HG03060 (cell line): Measurements from ENCODE around the gene AZU1.
"Not testable (repeated sequence)": the region's sequence is repeated elsewhere in the genome, so short reads cannot be mapped to it uniquely, and the experiment has no call there.

Experiments used
- ATAC-seq: cut with Tn5 transposase; IDR thresholded peaks from one replicate; pipeline ENCODE4 v1.9.1; 2021; ENCODE audit warnings: low read depth, moderate number of reproducible peaks; ENCODE audit not compliant: unreplicated experiment

Gene AZU1

DNA sequence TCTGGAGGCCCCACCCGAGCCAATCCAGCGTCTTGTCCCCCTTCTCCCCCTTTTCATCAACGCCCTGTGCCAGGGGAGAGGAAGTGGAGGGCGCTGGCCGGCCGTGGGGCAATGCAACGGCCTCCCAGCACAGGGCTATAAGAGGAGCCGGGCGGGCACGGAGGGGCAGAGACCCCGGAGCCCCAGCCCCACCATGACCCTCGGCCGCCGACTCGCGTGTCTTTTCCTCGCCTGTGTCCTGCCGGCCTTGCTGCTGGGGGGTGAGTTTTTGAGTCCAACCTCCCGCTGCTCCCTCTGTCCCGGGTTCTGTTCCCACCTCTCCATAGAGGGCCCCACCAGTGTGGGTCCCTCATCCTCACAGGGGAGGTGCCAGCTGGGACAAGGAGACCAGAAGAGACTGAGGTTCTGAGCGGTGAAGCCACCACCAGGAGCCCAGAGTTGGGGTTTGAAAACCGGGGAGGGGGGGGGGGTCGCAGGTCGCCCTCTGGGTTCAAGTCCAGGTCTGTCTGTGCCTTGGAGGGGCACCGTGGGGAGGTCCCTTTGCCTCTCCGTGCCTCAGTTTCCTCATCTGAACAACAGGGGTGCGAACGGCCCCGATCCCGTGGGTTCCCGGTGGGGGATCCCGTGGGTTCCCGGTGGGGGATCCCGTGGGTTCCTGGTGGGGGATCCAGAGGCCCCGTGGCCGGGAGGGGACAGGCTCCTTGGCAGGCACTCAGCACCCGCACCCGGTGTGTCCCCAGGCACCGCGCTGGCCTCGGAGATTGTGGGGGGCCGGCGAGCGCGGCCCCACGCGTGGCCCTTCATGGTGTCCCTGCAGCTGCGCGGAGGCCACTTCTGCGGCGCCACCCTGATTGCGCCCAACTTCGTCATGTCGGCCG, 24.7 kb downstream of the AZU1 start, which contains the start of gene ELANE:
Gene ELANE, plus strand, starts transcription at position 168 of the 878 bp plus-strand sequence. Its CDS starts 26 bp downstream, at position 194.
- no peak for ATAC-seq

DNA sequence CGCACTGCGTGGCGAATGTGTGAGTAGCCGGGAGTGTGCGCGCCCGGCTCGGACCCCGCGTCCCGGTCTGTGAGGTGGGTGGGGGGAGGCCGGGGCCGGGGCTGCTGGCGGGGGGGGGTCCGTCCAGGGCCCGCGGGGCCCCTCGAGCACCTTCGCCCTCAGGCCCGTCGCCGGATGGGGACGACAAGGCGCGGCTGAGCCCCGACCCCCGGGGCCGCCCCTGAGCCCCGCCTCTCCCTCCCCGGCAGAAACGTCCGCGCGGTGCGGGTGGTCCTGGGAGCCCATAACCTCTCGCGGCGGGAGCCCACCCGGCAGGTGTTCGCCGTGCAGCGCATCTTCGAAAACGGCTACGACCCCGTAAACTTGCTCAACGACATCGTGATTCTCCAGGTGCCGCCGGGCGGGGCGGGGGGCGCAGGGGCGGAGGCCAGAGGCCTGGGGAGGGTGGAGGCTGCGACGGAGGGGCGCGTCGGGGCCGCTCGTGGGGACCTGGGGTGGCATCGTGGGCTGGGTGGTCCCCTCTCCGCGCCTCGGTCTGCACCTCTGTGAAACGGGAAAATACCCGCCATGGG, 25.5 kb downstream of the AZU1 start:
- ATAC-seq, result no peak

DNA sequence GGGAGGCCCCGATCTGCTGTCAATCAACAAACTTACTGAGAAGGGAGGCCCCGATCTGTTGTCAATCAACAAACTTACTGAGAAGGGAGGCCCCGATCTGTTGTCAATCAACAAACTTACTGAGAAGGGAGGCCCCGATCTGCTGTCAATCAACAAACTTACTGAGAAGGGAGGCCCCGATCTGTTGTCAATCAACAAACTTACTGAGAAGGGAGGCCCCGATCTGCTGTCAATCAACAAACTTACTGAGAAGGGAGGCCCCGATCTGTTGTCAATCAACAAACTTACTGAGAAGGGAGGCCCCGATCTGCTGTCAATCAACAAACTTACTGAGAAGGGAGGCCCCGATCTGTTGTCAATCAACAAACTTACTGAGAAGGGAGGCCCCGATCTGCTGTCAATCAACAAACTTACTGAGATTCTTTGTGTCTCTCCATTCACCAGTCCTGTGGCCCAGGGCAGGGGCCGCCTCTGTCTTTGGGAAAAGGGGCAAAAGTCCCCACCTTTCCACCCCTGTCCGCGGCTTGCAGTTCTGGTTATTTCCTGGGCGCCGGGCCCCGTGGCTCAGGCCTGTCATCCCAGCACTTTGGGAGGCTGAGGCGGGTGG, 26.1 kb downstream of the AZU1 start:
- ATAC-seq, result not testable (repeated sequence)

DNA sequence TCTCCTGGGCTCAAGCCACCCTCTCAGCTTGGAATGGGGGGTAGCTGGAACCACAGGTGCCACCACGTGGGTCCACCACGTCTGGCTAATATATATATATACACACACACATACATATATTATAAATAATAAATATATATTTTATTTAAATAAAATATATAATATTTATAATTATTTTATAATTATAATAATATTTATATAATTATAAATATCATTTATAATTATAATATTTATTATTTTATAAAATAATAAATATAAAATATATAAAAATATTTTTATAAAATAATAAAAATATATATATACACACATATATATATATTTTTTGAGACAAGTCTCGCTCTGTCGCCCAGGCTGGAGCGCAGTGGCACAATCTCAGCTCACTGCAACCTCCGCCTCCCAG, 26.9 kb downstream of the AZU1 start:
- ATAC-seq, result no peak

DNA sequence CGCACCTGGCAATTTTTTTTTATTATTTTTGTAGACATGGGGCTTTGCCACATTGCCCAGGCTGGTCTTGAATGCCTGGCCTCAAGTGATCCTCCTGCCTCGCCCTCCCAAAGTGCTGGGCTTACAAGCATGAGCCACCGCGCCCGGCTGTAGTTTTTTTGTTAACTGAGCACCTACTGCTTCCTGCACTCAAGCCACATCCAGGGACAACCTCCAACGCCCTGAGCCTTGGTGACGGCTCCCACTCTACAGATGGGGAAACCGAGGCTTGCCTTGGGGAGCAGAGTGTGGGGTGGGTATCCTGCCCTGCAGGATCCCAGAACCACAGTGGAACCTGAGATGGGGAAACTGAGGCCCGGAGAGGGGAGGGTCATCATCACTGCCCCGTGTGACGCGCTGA, 27.5 kb downstream of the AZU1 start:
- ATAC-seq, result no peak

DNA sequence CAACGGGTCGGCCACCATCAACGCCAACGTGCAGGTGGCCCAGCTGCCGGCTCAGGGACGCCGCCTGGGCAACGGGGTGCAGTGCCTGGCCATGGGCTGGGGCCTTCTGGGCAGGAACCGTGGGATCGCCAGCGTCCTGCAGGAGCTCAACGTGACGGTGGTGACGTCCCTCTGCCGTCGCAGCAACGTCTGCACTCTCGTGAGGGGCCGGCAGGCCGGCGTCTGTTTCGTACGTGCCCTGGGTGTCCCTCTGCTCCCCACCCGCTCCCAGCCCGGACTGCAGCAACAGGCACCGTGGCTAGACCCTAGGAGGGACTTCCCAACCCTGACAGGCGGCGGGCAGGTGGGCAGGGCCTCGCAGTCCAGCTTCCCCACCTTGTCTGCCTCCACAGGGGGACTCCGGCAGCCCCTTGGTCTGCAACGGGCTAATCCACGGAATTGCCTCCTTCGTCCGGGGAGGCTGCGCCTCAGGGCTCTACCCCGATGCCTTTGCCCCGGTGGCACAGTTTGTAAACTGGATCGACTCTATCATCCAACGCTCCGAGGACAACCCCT, 28.0 kb downstream of the AZU1 start:
- ATAC-seq, result no peak

DNA sequence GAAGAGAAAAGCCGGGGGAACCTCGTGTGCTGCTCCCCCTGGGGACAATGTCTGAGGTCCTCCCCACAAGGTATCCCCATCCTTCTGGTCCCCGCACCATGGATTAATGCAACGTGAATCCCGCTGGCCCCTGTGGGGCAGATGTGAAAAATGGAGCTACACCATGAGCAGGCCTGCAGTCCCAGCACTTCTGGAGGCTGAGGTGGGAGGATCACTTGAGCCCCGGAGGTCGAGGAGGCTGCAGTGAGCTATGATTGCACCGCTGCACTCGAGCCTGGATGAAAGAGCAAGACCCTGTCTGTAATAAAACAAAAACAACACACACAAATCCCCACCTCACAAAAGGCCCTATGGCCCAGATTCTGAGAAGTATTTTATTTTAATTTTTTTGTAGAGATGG, 30.6 kb downstream of the AZU1 start:
- ATAC-seq, result no peak

DNA sequence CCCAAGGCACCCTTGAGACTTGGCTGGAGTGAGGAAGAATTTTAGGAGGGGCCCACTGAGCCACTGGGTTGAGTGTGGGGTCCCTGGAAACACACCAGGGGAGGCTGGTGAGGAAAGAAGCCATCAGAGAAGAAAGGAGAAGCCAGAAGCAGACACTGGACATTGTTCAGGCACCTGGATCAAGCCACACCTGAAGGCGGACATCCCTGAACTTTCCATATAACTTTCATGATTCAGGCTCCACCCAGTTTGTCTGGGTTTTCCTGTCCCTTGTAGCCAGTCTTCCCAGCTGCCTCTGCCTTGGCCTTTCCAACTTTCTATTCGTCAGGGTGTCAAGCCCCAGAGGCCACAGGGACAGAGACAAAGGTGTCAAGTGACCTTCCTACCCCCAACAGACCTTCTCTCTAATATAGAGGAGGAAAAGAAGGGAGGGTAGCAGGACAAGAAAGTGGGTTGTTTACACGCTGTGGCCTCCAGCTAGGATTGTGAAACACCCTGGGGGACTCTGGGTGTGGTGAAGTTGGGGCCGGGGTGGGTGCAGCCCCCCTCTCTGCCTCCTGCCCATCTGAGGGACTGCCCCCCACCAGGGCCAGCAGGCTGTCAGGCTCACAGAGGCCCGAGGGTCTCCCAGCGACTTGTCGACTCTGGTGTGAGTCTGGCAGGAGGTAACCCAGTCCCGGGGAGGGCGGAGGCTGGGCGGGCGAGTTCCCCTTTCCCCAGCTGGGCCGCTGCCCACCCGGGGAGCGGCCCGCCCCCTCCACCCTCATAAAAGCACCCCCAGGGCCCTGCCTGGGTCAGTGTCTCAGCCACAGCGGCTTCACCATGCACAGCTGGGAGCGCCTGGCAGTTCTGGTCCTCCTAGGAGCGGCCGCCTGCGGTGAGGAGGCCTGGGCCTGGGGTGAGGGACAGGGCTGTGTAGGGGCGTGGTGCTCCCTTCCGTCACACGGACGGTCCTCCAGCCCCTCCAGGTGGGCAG, 31.5 kb downstream of the AZU1 start, which contains the start of gene CFD:
Gene CFD, plus strand, starts transcription at position 797 of the 976 bp plus-strand sequence. Its CDS starts 26 bp downstream, at position 823.
- ATAC-seq, result no peak

DNA sequence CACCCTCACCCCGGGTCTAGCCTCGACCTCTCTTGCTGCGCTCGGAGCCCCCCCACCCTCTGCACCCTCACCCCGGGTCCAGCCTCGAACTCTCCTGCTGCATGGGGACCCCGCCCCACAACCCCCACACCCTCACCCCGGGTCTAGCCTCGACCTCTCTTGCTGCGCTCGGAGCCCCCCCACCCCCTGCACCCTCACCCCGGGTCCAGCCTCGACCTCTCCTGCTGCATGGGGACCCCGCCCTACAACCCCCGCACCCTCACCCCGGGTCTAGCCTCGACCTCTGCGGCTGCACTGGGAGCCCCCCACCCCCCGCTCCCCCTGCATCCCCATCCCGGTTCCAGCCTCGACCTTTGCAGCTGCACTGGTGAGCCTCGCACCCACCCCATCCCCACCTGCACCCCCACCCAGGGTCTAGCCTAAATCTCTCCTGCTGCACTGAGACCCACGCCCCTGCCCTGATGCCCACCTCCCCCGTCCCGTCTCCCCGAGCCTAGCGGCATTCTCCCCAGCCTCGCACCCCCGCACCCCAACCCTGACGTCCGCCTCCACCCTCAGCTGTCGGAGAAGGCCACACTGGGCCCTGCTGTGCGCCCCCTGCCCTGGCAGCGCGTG, 33.6 kb downstream of the AZU1 start:
- no peak for ATAC-seq

DNA sequence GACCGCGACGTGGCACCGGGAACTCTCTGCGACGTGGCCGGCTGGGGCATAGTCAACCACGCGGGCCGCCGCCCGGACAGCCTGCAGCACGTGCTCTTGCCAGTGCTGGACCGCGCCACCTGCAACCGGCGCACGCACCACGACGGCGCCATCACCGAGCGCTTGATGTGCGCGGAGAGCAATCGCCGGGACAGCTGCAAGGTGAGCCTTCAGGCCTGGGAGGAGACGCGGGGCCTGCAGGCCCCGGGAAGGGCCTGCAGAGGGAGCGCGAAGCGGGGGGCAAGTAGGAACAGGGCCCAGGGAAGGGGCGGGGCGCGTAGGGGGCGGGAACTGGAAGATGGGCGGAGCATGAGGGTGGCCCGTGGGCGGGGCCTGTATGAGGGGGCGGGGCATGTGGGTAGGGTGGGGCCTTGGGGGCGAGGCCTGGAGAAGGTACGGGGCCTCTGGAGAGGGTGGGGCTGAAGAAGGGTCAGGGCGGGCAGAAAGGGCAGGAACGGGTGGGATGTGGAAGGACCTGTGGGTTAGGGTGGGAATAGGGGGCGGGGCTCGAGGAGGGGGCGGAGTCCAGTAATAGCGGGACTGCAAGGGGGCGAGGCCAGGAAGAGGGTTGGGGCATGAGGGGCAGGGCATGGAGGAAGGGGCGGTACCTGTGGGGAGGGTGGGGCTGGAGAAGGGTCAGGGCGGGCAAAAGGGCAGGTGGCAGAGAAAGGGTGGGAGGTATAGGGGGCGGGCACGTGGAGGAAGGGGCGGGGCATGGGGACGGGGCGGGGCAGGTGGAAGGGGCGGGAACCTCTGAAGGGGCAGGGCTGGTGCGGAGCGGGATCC, 34.3 kb downstream of the AZU1 start:
- no peak for ATAC-seq

DNA sequence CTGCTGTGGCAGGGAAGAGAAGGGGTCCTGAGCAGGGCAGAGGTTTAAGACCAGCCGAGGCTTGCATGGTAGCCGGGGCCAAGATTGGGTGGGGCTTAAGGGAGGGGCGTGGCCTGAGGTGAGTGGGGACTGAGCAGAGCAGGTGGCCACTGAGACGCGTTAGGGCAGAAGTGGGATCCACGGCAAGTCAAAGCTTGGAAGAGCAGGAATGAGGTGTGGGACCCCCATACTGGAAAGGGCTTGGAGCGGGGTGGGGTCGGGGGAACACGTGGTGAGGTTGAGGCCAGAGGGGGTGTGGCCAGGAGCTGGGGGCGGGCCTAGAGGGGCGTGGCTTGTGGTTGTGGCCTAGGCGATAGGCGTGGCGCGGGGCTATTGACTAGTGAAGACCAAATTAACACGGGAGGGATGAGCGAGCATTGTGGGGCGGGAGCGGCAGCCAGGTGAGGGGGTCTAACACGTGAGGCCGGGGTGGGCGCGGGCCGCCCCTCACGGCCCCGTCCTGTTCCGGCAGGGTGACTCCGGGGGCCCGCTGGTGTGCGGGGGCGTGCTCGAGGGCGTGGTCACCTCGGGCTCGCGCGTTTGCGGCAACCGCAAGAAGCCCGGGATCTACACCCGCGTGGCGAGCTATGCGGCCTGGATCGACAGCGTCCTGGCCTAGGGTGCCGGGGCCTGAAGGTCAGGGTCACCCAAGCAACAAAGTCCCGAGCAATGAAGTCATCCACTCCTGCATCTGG, 35.1 kb downstream of the AZU1 start:
- ATAC-seq, result no peak

DNA sequence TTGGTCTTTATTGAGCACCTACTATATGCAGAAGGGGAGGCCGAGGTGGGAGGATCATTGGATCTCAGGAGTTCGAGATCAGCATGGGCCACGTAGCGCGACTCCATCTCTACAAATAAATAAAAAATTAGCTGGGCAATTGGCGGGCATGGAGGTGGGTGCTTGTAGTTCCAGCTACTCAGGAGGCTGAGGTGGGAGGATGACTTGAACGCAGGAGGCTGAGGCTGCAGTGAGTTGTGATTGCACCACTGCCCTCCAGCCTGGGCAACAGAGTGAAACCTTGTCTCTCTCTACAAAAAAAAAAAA, 35.6 kb downstream of the AZU1 start:
- ATAC-seq, result no peak

DNA sequence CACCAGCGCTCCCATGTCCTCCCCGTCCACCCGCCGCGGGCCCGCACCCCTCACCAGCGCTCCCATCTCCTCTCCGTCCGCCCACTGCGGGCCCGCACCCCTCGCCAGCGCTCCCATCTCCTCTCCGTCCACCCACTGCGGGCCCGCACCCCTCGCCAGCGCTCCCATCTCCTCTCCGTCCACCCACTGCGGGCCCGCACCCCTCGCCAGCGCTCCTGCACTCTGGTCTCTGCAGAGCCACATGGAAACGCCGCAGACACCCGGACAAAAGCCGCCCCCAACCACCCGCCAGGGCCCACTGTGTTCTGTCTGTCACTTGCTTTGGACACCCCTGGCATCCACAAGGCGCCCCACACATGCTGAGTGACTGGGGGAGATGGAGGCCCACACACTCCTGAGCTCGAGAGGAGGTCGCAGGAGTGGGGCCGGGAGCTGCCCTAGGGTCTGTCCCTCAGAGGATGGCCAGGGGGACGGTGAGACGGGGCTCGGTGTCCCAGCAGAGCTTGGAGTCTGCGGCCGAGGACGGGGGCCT, 39.2 kb downstream of the AZU1 start:
- ATAC-seq, result no peak

DNA sequence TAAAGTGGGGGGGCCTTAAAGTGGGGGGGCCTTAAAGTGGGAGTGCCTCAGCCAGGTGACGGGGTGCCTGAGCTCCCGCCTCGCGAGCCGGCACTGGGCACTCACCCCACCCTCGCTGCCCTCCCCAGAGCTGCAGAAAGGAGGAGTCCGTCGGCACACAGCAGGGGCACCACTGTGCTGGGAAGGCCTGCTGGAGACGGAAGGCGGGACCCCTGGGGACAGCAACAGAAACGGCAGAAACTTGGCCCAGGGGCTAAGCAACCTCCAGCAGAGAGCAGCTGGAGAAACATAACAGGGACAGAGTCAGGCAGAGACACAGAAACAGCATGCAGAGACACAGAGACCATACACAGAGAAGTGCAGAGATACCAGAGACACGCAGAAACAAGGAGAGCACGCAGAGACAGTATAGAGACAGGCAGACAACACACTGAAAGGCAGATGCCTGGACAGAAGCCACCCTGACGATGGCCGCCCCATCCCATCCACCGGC, 39.7 kb downstream of the AZU1 start:
- ATAC-seq, result no peak

DNA sequence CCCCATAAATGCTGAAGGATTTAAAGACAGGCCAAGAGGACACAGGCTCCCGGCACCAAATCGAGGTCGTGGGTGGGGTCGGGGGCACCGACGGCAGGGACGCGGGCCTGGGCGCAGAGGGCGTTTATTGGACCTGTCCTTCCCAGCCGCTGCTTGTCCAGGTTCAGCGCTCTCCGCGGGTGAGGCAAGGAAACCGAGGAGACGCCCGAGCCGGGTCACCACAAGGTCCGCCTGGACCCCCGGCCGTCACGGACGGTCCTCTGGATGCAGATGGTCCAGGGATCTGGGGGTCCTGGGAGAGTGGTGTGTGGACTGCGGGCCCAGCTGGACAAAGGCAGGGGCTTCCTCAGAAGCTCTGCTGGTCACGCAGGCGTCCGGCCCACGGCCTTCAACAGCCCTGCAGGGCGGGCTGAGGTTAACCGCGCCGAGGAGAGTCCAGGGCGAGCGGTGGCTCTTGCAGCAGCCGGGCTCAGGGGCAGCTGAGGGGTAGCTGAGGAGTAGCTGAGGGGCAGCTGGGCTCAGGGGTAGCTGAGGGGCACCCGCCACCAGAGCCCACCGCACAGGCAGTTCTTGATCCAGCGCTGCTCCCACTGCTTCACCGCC, 40.3 kb downstream of the AZU1 start:
- no peak for ATAC-seq

DNA sequence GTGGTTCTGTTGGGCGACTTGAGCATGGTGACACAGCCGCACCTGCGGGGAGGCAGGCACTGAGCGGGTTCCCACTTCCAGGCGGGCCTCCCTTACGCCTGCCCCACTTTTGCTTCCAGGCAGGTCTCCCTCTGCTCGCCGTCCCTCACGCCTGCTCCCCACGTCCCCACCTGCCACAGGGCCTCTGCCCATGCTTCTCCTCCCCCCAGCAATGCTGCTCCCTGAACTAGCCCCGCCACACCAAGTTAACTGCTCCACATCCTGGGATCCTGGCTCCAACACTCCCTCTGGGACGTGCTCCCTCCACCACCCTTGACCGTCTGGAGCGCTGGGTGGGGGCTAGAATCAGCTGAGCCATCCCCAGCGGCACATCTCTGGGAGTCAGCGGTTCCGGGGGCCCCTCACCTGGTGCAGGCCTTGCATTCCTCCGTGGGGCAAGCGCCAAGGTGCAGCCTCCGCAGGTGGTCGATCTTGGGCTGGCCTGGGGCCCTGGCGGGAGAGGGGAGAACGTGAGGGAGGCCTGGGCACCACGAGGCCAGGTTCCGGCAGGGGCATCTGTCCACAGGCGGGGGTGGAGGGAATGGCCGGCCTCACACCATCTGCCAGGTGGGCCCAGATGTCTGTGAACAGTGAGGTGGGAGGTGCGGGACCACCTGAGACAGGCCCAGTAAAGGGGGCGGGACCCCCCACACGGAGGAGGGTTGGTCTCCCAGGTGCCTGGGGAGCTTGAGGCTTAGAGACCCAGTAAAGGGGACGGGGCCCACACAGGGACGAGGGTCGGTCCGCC, 41.0 kb downstream of the AZU1 start:
- ATAC-seq, result no peak
